IMR-90 (cell line): Measurements from ENCODE around the gene TMEM92. TPM values are rescaled to one million over a fixed set of nuclear protein-coding genes. Genes with fewer than 3 reads are reported as not detected.

ENCODE experiments used
- ATAC-seq: fragments of 200-7000 bp; cut with Tn5 transposase; 2 replicates; pipeline ENCODE4 v1.9.1; 2020; ENCODE audit warnings: low read depth, mild to moderate bottlenecking, moderate library complexity
- BruUV-seq: library from RNA; stranded (reverse); fragments of 400-500 nt; replicated peaks from 2 replicates; lab custom pipeline; 2021; lab: Mats Ljungman, UMichigan
- CTCF ChIA-PET: fragments of 300-600 bp; formaldehyde crosslinking; extraction: SDS; loops from one replicate; lab custom pipeline; 2021; ENCODE audit warnings: antibody characterized with exemption; lab: Yijun Ruan, JAX
- POLR2A ChIA-PET: fragments of 300-600 bp; sonication (Branson Sonifier 250); formaldehyde crosslinking; loops from one replicate; lab custom pipeline; 2022; ENCODE audit warnings: antibody characterized with exemption; ENCODE audit not compliant: unreplicated experiment; lab: Charles Lee
- DNase-seq: peaks from one replicate; pipeline ENCODE4 v3.0.0; 2013
- H2AFZ ChIP-seq: replicated peaks from 2 replicates; pipeline ENCODE3; 2013; ENCODE audit warnings: low read length, mild to moderate bottlenecking; ENCODE audit not compliant: poor library complexity
- H2AK5ac ChIP-seq: 2 replicates; pipeline ENCODE4 v1.6.1; 2013; ENCODE audit warnings: low read depth, low read length, inconsistent platforms
- H2AK9ac ChIP-seq: replicated peaks from 2 replicates; pipeline ENCODE3; 2013; ENCODE audit warnings: mild to moderate bottlenecking, low read depth, low read length, moderate library complexity; ENCODE audit not compliant: poor library complexity
- H2BK120ac ChIP-seq: 2 replicates; pipeline ENCODE4 v1.6.1; 2013; ENCODE audit warnings: low read depth, low read length, inconsistent platforms
- H2BK15ac ChIP-seq: 3 replicates; pipeline ENCODE4 v1.6.1; 2013; ENCODE audit warnings: low read depth, low read length, inconsistent platforms
- H2BK20ac ChIP-seq: 2 replicates; pipeline ENCODE4 v1.6.1; 2013; ENCODE audit warnings: low read depth, mild to moderate bottlenecking, inconsistent platforms, low read length, moderate library complexity
- H2BK5ac ChIP-seq: 2 replicates; pipeline ENCODE4 v1.6.1; 2013; ENCODE audit warnings: mild to moderate bottlenecking, low read depth, low read length, inconsistent platforms; ENCODE audit not compliant: poor library complexity, severe bottlenecking
- H3K14ac ChIP-seq: replicated peaks from 2 replicates; pipeline ENCODE4 v1.6.1; 2013; ENCODE audit warnings: low read depth, low read length, inconsistent platforms
- H3K18ac ChIP-seq: 2 replicates; pipeline ENCODE4 v1.6.1; 2013; ENCODE audit warnings: low read depth, low read length, control low read depth
- H3K23ac ChIP-seq: 2 replicates; pipeline ENCODE4 v1.6.1; 2013; ENCODE audit warnings: low read depth, low read length, inconsistent platforms
- H3K27ac ChIP-seq: 2 replicates; pipeline ENCODE4 v1.5.1; 2013; ENCODE audit warnings: mild to moderate bottlenecking, control low read depth, low read length; ENCODE audit not compliant: insufficient read depth
- H3K27me3 ChIP-seq: 2 replicates; pipeline ENCODE4 v1.6.1; 2013; ENCODE audit warnings: low read length; ENCODE audit not compliant: control insufficient read depth, insufficient read depth
- H3K36me3 ChIP-seq: 2 replicates; pipeline ENCODE4 v1.6.1; 2013; ENCODE audit warnings: low read length, mixed read lengths; ENCODE audit not compliant: control insufficient read depth, insufficient read depth
- H3K4ac ChIP-seq: 2 replicates; pipeline ENCODE4 v1.6.1; 2013; ENCODE audit warnings: low read depth, low read length, inconsistent platforms
- H3K4me1 ChIP-seq: 2 replicates; pipeline ENCODE4 v1.6.1; 2013; ENCODE audit warnings: low read length, mixed read lengths; ENCODE audit not compliant: control insufficient read depth, insufficient read depth
- H3K4me2 ChIP-seq: 2 replicates; pipeline ENCODE4 v1.6.1; 2013; ENCODE audit warnings: low read depth, mild to moderate bottlenecking, control low read depth, low read length, moderate library complexity
- H3K4me3 ChIP-seq: 2 replicates; pipeline ENCODE4 v1.5.1; 2013; ENCODE audit warnings: low read depth, mild to moderate bottlenecking, control low read depth, low read length, moderate library complexity; ENCODE audit not compliant: insufficient read depth
- H3K56ac ChIP-seq: 2 replicates; pipeline ENCODE4 v1.6.1; 2013; ENCODE audit warnings: low read length, inconsistent platforms; ENCODE audit not compliant: insufficient read depth; ENCODE audit errors: extremely low read depth
- H3K79me1 ChIP-seq, 2 experiments: 2 replicates each; pipeline ENCODE4 v1.6.1; 2013; ENCODE audit warnings: low read length in 2 of 2, inconsistent platforms in 1 of 2, low read depth in 1 of 2
- H3K9ac ChIP-seq: 2 replicates; pipeline ENCODE4 v1.6.1; 2013; ENCODE audit warnings: low read depth, low read length, control low read depth
- H3K9me1 ChIP-seq: 2 replicates; pipeline ENCODE4 v1.6.1; 2013; ENCODE audit warnings: low read length, inconsistent platforms; ENCODE audit not compliant: insufficient read depth
- H3K9me3 ChIP-seq: 2 replicates; pipeline ENCODE4 v1.6.1; 2013; ENCODE audit warnings: low read length; ENCODE audit not compliant: control insufficient read depth, insufficient read depth
- H4K20me1 ChIP-seq: 2 replicates; pipeline ENCODE4 v1.6.1; 2013; ENCODE audit warnings: low read length, inconsistent platforms; ENCODE audit not compliant: insufficient read depth
- H4K5ac ChIP-seq: 2 replicates; pipeline ENCODE4 v1.6.1; 2013; ENCODE audit warnings: mild to moderate bottlenecking, low read depth, low read length, control low read depth
- H4K8ac ChIP-seq, 2 experiments: 2 replicates each; pipeline ENCODE4 v1.6.1; 2013; ENCODE audit warnings: low read depth in 2 of 2, low read length in 2 of 2, control low read depth in 1 of 2, inconsistent platforms in 1 of 2
- H4K91ac ChIP-seq: 2 replicates; pipeline ENCODE4 v1.6.1; 2013; ENCODE audit warnings: low read depth, low read length, inconsistent platforms; ENCODE audit not compliant: insufficient read depth
- BHLHE40 ChIP-seq: fragments of 150-350 bp; IDR thresholded peaks from 2 replicates; pipeline ENCODE4 v1.6.1; 2016; ENCODE audit warnings: mild to moderate bottlenecking, low read depth, low read length
- CEBPB ChIP-seq: IDR thresholded peaks from 2 replicates; pipeline ENCODE4 v1.6.1; 2012; ENCODE audit warnings: low read depth, low read length, improper control_type of control experiment
- CHD1 ChIP-seq: IDR thresholded peaks from 2 replicates; pipeline ENCODE4 v1.6.1; 2012; ENCODE audit warnings: low read depth, low read length, improper control_type of control experiment
- MAFK ChIP-seq: IDR thresholded peaks from 2 replicates; pipeline ENCODE4 v1.6.1; 2012; ENCODE audit warnings: low read depth, low read length, improper control_type of control experiment
- MAZ ChIP-seq: IDR thresholded peaks from 2 replicates; pipeline ENCODE4 v1.6.1; 2012; ENCODE audit warnings: low read depth, mild to moderate bottlenecking, low read length, improper control_type of control experiment, moderate library complexity, borderline replicate concordance
- MXI1 ChIP-seq: IDR thresholded peaks from 2 replicates; pipeline ENCODE4 v1.6.1; 2012; ENCODE audit warnings: low read depth, mild to moderate bottlenecking, low read length, moderate library complexity, borderline replicate concordance
- POLR2A ChIP-seq: IDR thresholded peaks from 2 replicates; pipeline ENCODE4 v1.6.1; 2012; ENCODE audit warnings: mild to moderate bottlenecking, low read depth, low read length
- RAD21 ChIP-seq: IDR thresholded peaks from 2 replicates; pipeline ENCODE4 v1.6.1; 2012; ENCODE audit warnings: low read length, improper control_type of control experiment
- RCOR1 ChIP-seq: IDR thresholded peaks from 2 replicates; pipeline ENCODE4 v1.6.1; 2012; ENCODE audit warnings: mild to moderate bottlenecking, low read length, improper control_type of control experiment; ENCODE audit not compliant: insufficient replicate concordance
- SMC3 ChIP-seq: fragments of 150-350 bp; IDR thresholded peaks from 2 replicates; pipeline ENCODE4 v1.6.1; 2016; ENCODE audit warnings: low read depth, mild to moderate bottlenecking, antibody characterized with exemption, low read length, moderate library complexity
- USF2 ChIP-seq: fragments of 150-350 bp; IDR thresholded peaks from 2 replicates; pipeline ENCODE4 v1.6.1; 2017; ENCODE audit warnings: mild to moderate bottlenecking, antibody characterized with exemption, low read length, low read depth
- WGBS, 2 experiments: methylation state at CpG; one replicate each; pipeline versions ENCODE4 v1.1.5 to v1.1.7; 2013; ENCODE audit warnings: missing lambda C conversion rate in 2 of 2; ENCODE audit not compliant: insufficient read length in 1 of 2; ENCODE audit errors: extremely low coverage in 2 of 2; 5-methylcytosine and 5-hydroxymethylcytosine counted together
- dilution Hi-C: fragments of 300-500 bp; cut with HindIII; formaldehyde crosslinking; loops from one replicate; pipeline ENCODE4 v1.14.3; 2018; ENCODE audit warnings: low sequenced_read_pairs; ENCODE audit not compliant: unreplicated experiment
- in situ Hi-C: fragments of 300-500 bp; cut with MboI; formaldehyde crosslinking; loops from 3 replicates; pipeline ENCODE4 v1.14.3; 2019; ENCODE audit warnings: low sequenced_read_pairs, inconsistent platforms, mixed read lengths
- intact Hi-C: fragments of 100-400 bp; cut with micrococcal nuclease; formaldehyde crosslinking; loops from 2 replicates; pipeline ENCODE4 v1.10.0; 2022
- polyA plus RNA-seq, 3 experiments: library from polyadenylated mRNA; depleted of rRNA; stranded (reverse); fragments of >200 nt; gene quantifications; 2 replicates each; pipeline ENCODE4 v1.2.3, GENCODE V29; 2012; ENCODE audit warnings: low replicate concordance in 1 of 3
- total RNA-seq: library from RNA; depleted of rRNA; stranded (reverse); fragments of >200 nt; gene quantifications from 2 replicates; pipeline ENCODE4 v1.2.3, GENCODE V29; 2012

Gene TMEM92
- total and polyA plus RNA-seq, 2 of the 4 experiments (the other 2 are of a cell fraction): 0.18 to 1.7 TPM

- no peak overlapping the region for H4K8ac ChIP-seq
- DNase-seq: no peak
- H3K56ac ChIP-seq: no peak overlapping the region
- H3K27me3 ChIP-seq: peaks cover 32% of the 10 kb centered on the region
- no peak overlapping the region for H3K4me3 ChIP-seq
- H4K20me1 ChIP-seq: no peaks in the 10 kb centered on the region
- BruUV-seq: no TSS peak
- dilution Hi-C loops (no loop called here), in situ Hi-C loops (loop anchor here (25.0 kb wide), 1 partner anchor 429 kb away; no protein-coding TSS in a partner anchor), intact Hi-C loops (no loop called here)
- no peak overlapping the region for H2AFZ ChIP-seq
- no peak overlapping the region for H3K27ac ChIP-seq
- WGBS, 2 experiments: no CpG with 5 or more reads among the region's 3 CpGs
- no peak overlapping the region for H3K23ac ChIP-seq
- H3K14ac ChIP-seq: no peak overlapping the region
- H2BK120ac ChIP-seq: no peak overlapping the region
- no peaks in the 10 kb centered on the region for H3K9me1 ChIP-seq
- H3K18ac ChIP-seq: no peak overlapping the region
- H3K79me1 ChIP-seq: no peaks in the 10 kb centered on the region
- no peaks in the 10 kb centered on the region for H3K36me3 ChIP-seq
- no peak overlapping the region for H4K91ac ChIP-seq
- H3K4me2 ChIP-seq: no peak overlapping the region
- H3K9me3 ChIP-seq: no peaks in the 10 kb centered on the region
- H2BK15ac ChIP-seq: no peak overlapping the region
- ATAC-seq: no peak
- peaks cover 6% of the 10 kb centered on the region for H3K4me1 ChIP-seq
- H2BK5ac ChIP-seq: no peak overlapping the region
- no peak overlapping the region for H2AK9ac ChIP-seq
- H2BK20ac ChIP-seq: no peak overlapping the region
- TF ChIP-seq CEBPB: no peak
- no peak for TF ChIP-seq RAD21
- TF ChIP-seq MAFK: no peak
- TF ChIP-seq SMC3: no peak
- no peak for TF ChIP-seq MAZ
- no peak for TF ChIP-seq BHLHE40
- no peak for TF ChIP-seq USF2
- TF ChIP-seq POLR2A: no peak
- no peak for TF ChIP-seq RCOR1
- no peak for TF ChIP-seq MXI1
- no peak for TF ChIP-seq CHD1
- no peak overlapping the region for H4K5ac ChIP-seq
- no peak overlapping the region for H3K4ac ChIP-seq
- H3K9ac ChIP-seq: no peak overlapping the region
- ChIA-PET POLR2A (interaction anchor here (0.6 kb wide), 1 partner anchor 106 kb away, joined by 3 read pairs; no protein-coding TSS in a partner anchor), CTCF (interaction anchor here (0.8 kb wide), 1 partner anchor 18 kb away, joined by 5 read pairs; no protein-coding TSS in a partner anchor)
- no peak overlapping the region for H2AK5ac ChIP-seq
These were observed 41.8 kb downstream of the TMEM92 start for GRCh38 chr17:50316016-50316587.
